HCT116 (cell line): ENCODE results near the gene PTPN20. TPM values are rescaled to one million over a fixed set of nuclear protein-coding genes. Genes with fewer than 3 reads are reported as not detected.

Source experiments
- ATAC-seq: fragments of 200-7000 bp; cut with Tn5 transposase; 2 replicates; pipeline ENCODE4 v1.9.1; 2020; ENCODE audit warnings: mild to moderate bottlenecking, moderate library complexity
- BruUV-seq: library from RNA; stranded (reverse); fragments of 400-500 nt; replicated peaks from 2 replicates; lab custom pipeline; 2021; lab: Mats Ljungman, UMichigan
- CTCF ChIA-PET: fragments of 300-600 bp; sonication (Branson Sonifier 250); formaldehyde crosslinking; loops from one replicate; lab custom pipeline; 2021; ENCODE audit warnings: antibody characterized with exemption; lab: Charles Lee
- POLR2A ChIA-PET: fragments of 300-600, 350-600 bp; sonication (Branson Sonifier 250); formaldehyde crosslinking; loops from one replicate; lab custom pipeline; 2021; ENCODE audit warnings: antibody characterized with exemption; lab: Charles Lee
- RAD21 ChIA-PET, 2 experiments: fragments of 300-600 bp; sonication (Branson Sonifier 250); formaldehyde crosslinking; loops; one replicate each; lab custom pipeline; 2023; ENCODE audit warnings: low total read pairs in 2 of 2; ENCODE audit not compliant: uncharacterized antibody in 2 of 2, unreplicated experiment in 2 of 2, low non-redundant PET in 1 of 2; lab: Charles Lee
- DNase-seq: peaks from one replicate; pipeline ENCODE4 v3.0.0-alpha.2; 2010; ENCODE audit warnings: low read depth, low spot score
- H2AFZ ChIP-seq: fragments of 200-600 bp; shearing (Covaris generic), sonication (generic); 2 replicates; pipeline ENCODE4 v1.6.1; 2017; ENCODE audit warnings: low read depth, mixed run types, mixed read lengths, antibody characterized with exemption, low read length; ENCODE audit not compliant: poor library complexity, severe bottlenecking
- H3K27ac ChIP-seq: 2 replicates; pipeline ENCODE4 v1.5.1; 2012; ENCODE audit warnings: low read depth, low read length
- H3K27me3 ChIP-seq: fragments of 200-600 bp; sonication (generic); 2 replicates; pipeline ENCODE4 v1.6.1; 2016; ENCODE audit warnings: mixed run types, low read length, mixed read lengths; ENCODE audit not compliant: insufficient read depth
- H3K36me3 ChIP-seq, 2 experiments: fragments of 200-500 bp in 1 of 2; fragments of 200-600 bp in 1 of 2; sonication (Bioruptor generic) in 1 of 2; sonication (generic) in 1 of 2; 2 replicates each; pipeline versions ENCODE4 v1.5.1 to v1.6.1; 2014 to 2016; ENCODE audit warnings: low read length in 2 of 2, inconsistent platforms in 1 of 2, mixed read lengths in 1 of 2, mixed run types in 1 of 2; ENCODE audit not compliant: insufficient read depth in 2 of 2, control insufficient read depth in 1 of 2
- H3K4me1 ChIP-seq, 2 experiments: fragments of 200-600 bp in 1 of 2; sonication (generic) in 1 of 2; 2 replicates each; pipeline versions ENCODE4 v1.5.1 to v1.6.1; 2012 to 2017; ENCODE audit warnings: low read length in 2 of 2, inconsistent platforms in 1 of 2, mild to moderate bottlenecking in 1 of 2, mixed read lengths in 1 of 2, mixed run types in 1 of 2, moderate library complexity in 1 of 2; ENCODE audit not compliant: insufficient read depth in 2 of 2, control insufficient read depth in 1 of 2
- H3K4me2 ChIP-seq: fragments of 200-600 bp; sonication (generic); 2 replicates; pipeline ENCODE4 v1.6.1; 2017; ENCODE audit warnings: mixed run types, low read length, mixed read lengths
- H3K4me3 ChIP-seq, 2 experiments: fragments of 200-600 bp in 1 of 2; sonication (generic) in 1 of 2; replicated peaks in 1 of 2; 2 replicates each; pipeline ENCODE4 v1.5.1; 2011 to 2016; ENCODE audit warnings: low read length in 2 of 2, control low read depth in 1 of 2, low read depth in 1 of 2, mild to moderate bottlenecking in 1 of 2, mixed read lengths in 1 of 2, mixed run types in 1 of 2
- H3K79me2 ChIP-seq: fragments of 200-600 bp; sonication (generic); 2 replicates; pipeline ENCODE4 v1.6.1; 2017; ENCODE audit warnings: mild to moderate bottlenecking, mixed run types, low read length, moderate library complexity, mixed read lengths; ENCODE audit not compliant: insufficient read depth
- H3K9ac ChIP-seq: fragments of 200-600 bp; sonication (generic); 2 replicates; pipeline ENCODE4 v1.6.1; 2016; ENCODE audit warnings: low read length, mixed read lengths
- H3K9me2 ChIP-seq: fragments of 200-600 bp; sonication (generic), shearing (Covaris generic); 2 replicates; pipeline ENCODE4 v1.6.1; 2017; ENCODE audit warnings: mixed run types, mild to moderate bottlenecking, moderate library complexity; ENCODE audit not compliant: insufficient read depth
- H3K9me3 ChIP-seq, 2 experiments: fragments of 200-500 bp in 1 of 2; fragments of 200-600 bp in 1 of 2; sonication (Bioruptor generic) in 1 of 2; sonication (generic) in 1 of 2; 2 replicates each; pipeline ENCODE4 v1.6.1; 2014 to 2017; ENCODE audit warnings: low read length in 2 of 2, mixed read lengths in 2 of 2, inconsistent platforms in 1 of 2, low read depth in 1 of 2, mild to moderate bottlenecking in 1 of 2, mixed run types in 1 of 2, moderate library complexity in 1 of 2; ENCODE audit not compliant: control insufficient read depth in 1 of 2, insufficient read depth in 1 of 2
- H4K20me1 ChIP-seq: fragments of 200-600 bp; sonication (generic), shearing (Covaris generic); 2 replicates; pipeline ENCODE4 v1.6.1; 2017; ENCODE audit warnings: mixed run types, mild to moderate bottlenecking, moderate library complexity; ENCODE audit not compliant: insufficient read depth
- CEBPB ChIP-seq: IDR thresholded peaks from 2 replicates; pipeline ENCODE4 v1.6.1; 2012; ENCODE audit warnings: low read depth
- EZH2phosphoT487 ChIP-seq: fragments of 200-600 bp; IDR thresholded peaks from 2 replicates; pipeline ENCODE4 v1.6.1; 2018; ENCODE audit warnings: antibody characterized with exemption, borderline replicate concordance
- FOSL1 ChIP-seq: IDR thresholded peaks from 2 replicates; pipeline ENCODE4 v1.6.1; 2012; ENCODE audit warnings: low read depth
- POLR2A ChIP-seq: IDR thresholded peaks from 2 replicates; pipeline ENCODE4 v1.7.0; 2011; ENCODE audit warnings: borderline replicate concordance; ENCODE audit not compliant: insufficient read depth, insufficient read length; ENCODE audit errors: extremely low read depth
- POLR2AphosphoS5 ChIP-seq: IDR thresholded peaks from 2 replicates; pipeline ENCODE4 v1.6.1; 2011; ENCODE audit warnings: mild to moderate bottlenecking, low read depth, low read length, moderate library complexity
- SIN3A ChIP-seq: IDR thresholded peaks from 2 replicates; pipeline ENCODE4 v1.6.1; 2012; ENCODE audit warnings: low read depth
- SRF ChIP-seq: IDR thresholded peaks from 2 replicates; pipeline ENCODE4 v1.6.1; 2012; ENCODE audit warnings: low read depth
- YY1 ChIP-seq: IDR thresholded peaks from 2 replicates; pipeline ENCODE4 v1.6.1; 2011; ENCODE audit warnings: low read length, low read depth, moderate library complexity, mild to moderate bottlenecking; ENCODE audit not compliant: insufficient replicate concordance; ENCODE audit errors: extremely low read depth
- ZFX ChIP-seq: fragments of 450-650 bp; IDR thresholded peaks from 2 replicates; pipeline ENCODE4 v1.6.1; 2017
- intact Hi-C: fragments of 100-400 bp; cut with micrococcal nuclease; formaldehyde crosslinking; loops from 2 replicates; pipeline ENCODE4 v1.10.0; 2022
- total RNA-seq: library from RNA; stranded (reverse); gene quantifications from one replicate; pipeline ENCODE4 v1.2.1, GENCODE V29; 2021; ENCODE audit not compliant: unreplicated experiment
- TF ChIP-seq, protein P1 (sequence below): IDR thresholded peaks from 2 replicates; pipeline ENCODE4 v1.6.1; 2012
- TF ChIP-seq, protein P2 (sequence below): IDR thresholded peaks from 2 replicates; pipeline ENCODE4 v1.6.1; 2012; ENCODE audit warnings: low read depth

PTPN20 gene
- total RNA-seq, 1 experiment from 2014 or later = not detected

DNA sequence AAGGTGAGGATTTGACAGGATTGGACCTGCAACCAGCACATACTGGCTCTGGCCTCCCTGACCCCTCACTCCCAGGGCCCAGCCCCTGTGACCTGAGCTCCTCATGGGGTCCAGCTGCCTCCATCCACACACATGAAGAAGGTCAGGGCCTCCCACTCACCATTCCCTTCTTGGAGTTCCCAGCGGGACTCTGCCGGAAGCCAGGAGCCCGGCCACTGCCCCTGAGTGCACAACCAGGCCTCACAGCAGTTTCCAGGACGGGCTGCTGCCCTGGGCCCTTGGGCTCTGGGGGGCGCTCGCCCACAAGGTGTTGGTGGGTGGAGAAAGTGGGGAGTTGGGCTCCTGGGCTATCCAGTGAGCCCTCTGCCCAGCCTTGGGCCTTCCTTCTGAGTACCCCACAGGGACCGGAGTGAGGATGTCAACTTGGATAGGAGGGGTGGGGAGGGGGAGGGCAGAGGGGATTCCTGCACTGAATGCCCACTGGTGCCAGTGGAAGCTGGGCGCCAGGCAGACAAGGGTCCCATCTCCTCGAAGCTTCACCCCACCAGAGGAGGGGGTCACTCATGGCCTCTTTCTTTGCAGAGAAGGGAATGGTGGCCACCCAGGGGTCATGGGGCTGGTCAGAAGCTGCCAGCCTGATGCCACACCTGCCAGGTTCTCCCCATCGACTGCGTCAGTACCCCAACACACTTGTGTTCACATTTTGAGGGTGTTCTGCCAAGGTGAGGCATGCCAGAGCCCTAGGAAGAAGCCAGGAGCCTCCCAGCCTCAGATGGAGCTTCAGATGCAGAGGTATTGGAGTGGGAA lies 115.3 kb downstream of the PTPN20 start:
- Histone ChIP-seq H3K4me3 (no peak overlapping the region), H3K27ac (no peak overlapping the region), H3K27me3 (no peaks in the 10 kb centered on the region), H2AFZ (no peak overlapping the region)
- intact Hi-C loops = no loop called here
- ChIA-PET RAD21 (interaction anchor here (0.6 to 1.0 kb wide), 2 partner anchors 212 to 286 kb away, joined by 3 read pairs; no protein-coding TSS in a partner anchor), CTCF (interaction anchor here (1.1 to 2.3 kb wide), 2 partner anchors 285 to 314 kb away, joined by 3 to 13 read pairs; no protein-coding TSS in a partner anchor), POLR2A (no interaction called here)
- TF ChIP-seq SRF (no peak), ZFX (no peak), YY1 (no peak), EZH2phosphoT487 (no peak), SIN3A (no peak), POLR2A (no peak), POLR2AphosphoS5 (no peak), FOSL1 (no peak), CEBPB (no peak)
- TF ChIP-seq, protein P1, sequence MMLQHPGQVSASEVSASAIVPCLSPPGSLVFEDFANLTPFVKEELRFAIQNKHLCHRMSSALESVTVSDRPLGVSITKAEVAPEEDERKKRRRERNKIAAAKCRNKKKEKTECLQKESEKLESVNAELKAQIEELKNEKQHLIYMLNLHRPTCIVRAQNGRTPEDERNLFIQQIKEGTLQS = no peak
- TF ChIP-seq, protein P2, sequence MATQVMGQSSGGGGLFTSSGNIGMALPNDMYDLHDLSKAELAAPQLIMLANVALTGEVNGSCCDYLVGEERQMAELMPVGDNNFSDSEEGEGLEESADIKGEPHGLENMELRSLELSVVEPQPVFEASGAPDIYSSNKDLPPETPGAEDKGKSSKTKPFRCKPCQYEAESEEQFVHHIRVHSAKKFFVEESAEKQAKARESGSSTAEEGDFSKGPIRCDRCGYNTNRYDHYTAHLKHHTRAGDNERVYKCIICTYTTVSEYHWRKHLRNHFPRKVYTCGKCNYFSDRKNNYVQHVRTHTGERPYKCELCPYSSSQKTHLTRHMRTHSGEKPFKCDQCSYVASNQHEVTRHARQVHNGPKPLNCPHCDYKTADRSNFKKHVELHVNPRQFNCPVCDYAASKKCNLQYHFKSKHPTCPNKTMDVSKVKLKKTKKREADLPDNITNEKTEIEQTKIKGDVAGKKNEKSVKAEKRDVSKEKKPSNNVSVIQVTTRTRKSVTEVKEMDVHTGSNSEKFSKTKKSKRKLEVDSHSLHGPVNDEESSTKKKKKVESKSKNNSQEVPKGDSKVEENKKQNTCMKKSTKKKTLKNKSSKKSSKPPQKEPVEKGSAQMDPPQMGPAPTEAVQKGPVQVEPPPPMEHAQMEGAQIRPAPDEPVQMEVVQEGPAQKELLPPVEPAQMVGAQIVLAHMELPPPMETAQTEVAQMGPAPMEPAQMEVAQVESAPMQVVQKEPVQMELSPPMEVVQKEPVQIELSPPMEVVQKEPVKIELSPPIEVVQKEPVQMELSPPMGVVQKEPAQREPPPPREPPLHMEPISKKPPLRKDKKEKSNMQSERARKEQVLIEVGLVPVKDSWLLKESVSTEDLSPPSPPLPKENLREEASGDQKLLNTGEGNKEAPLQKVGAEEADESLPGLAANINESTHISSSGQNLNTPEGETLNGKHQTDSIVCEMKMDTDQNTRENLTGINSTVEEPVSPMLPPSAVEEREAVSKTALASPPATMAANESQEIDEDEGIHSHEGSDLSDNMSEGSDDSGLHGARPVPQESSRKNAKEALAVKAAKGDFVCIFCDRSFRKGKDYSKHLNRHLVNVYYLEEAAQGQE = no peak
- TF ChIP-seq, all 23 proteins: peak for 0
- H3K9me2 ChIP-seq = no peaks in the 10 kb centered on the region
- no peaks in the 10 kb centered on the region for H3K36me3 ChIP-seq
- no peaks in the 10 kb centered on the region for H4K20me1 ChIP-seq
- peaks cover 0 to 9% of the 10 kb centered on the region in 2 experiments; a peak in 1 of 4 replicates for H3K4me1 ChIP-seq
- ATAC-seq = no peak
- H3K4me2 ChIP-seq = no peak overlapping the region
- no TSS peak for BruUV-seq
- H3K79me2 ChIP-seq = no peaks in the 10 kb centered on the region
- no peak for DNase-seq
- no peak overlapping the region for H3K9ac ChIP-seq
- no peaks in the 10 kb centered on the region for H3K9me3 ChIP-seq
